ENCODE data around the gene GCG. TPM values are rescaled to one million over a fixed set of nuclear protein-coding genes. Genes with fewer than 3 reads are reported as not detected.

Gene GCG
- not detected for total RNA-seq

DNA sequence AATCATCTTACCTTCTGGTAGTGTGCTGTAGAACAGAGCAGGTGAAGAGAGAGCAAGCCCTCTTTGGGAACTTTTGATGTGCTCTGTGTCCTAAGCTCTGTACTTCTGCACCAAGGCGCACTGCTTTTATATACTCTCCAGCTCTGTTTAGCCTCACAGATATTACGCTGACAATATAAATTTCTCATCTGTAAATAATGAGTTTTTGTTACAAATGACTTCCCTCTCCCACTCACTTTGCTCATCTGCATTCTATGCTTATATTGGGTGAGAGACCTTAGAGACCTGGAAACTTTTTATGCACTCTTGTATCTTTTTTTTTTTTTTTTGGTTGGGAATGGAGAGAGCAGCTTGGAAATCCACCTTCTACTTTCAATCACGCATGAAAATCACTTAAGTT is at the start of gene GCG:
TSS of gene GCG (minus strand) at position 101 of the 400 bp plus-strand sequence. CDS start 3,069 bp downstream, outside the sequence.
- CTCF ChIA-PET = interaction anchor here (0.6 to 10.9 kb wide), 5 partner anchors 10 to 144 kb away, joined by 3 to 182 read pairs (median 7); no protein-coding TSS in a partner anchor
- H3K4me1 Mint-ChIP-seq (ENCODE audit: low read depth) = peaks cover 4% of the 10 kb centered on the region
- DNase-seq = no peak
- peaks cover 19% of the 10 kb centered on the region for H3K27me3 Mint-ChIP-seq
- intact Hi-C loops (cut with micrococcal nuclease) = no loop called here
- POLR2A ChIA-PET = no interaction called here
- H3K27ac Mint-ChIP-seq = no peak within 1 kb of the TSS
- H3K4me3 Mint-ChIP-seq = no peak within 1 kb of the TSS
- H3K9me3 Mint-ChIP-seq = no peaks in the 10 kb centered on the region
- no peaks in the 10 kb centered on the region for H3K36me3 Mint-ChIP-seq

DNA sequence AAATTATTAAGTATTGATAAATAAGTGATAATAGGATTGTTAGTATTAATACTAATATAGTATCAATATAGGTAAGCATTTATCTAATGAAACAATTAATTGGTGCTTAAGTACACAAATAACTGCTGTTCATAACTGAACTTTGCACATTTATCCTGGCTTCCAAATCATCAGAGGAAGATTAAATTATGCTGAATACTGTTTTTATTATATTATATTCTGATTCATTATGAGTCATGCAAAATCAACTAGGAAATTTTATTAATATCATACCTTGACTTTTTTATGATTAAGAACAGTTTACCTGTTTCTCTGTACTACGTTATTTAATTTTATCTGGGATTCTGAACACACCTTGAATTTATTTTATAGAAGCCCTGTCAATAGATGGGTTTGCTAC is 48.6 kb upstream of the GCG start:
- ChIA-PET POLR2A (no interaction called here), CTCF (no interaction called here)
- Mint-ChIP-seq H3K27ac (no peak overlapping the region), H3K4me1 (ENCODE audit: low read depth) (peaks cover 10% of the 10 kb centered on the region), H3K9me3 (no peaks in the 10 kb centered on the region), H3K4me3 (no peak overlapping the region), H3K27me3 (peaks cover 12% of the 10 kb centered on the region), H3K36me3 (no peaks in the 10 kb centered on the region)
- no peak for DNase-seq
- intact Hi-C loops (cut with micrococcal nuclease) = no loop called here

DNA sequence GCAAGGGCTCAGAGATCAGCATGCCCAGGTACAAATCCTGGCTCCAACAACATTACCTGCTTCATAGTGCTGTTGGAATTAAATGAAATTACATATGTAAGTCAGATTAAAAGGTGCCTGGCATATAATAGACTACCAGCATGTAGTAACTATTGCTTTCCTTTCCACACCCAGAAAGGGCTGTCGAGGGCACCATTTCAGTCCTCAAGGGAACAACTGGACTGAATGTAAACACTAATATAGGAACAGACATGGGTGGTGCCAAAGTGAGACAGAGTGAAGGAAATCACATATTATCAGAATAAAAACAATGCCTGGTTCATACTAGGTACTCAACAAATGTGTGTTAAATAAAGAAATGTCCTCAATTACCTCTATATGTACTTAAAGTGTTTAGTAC is 47.9 kb upstream of the GCG start:
- Mint-ChIP-seq H3K36me3 (no peaks in the 10 kb centered on the region), H3K4me1 (ENCODE audit: low read depth) (peaks cover 10% of the 10 kb centered on the region), H3K27ac (no peak overlapping the region), H3K4me3 (no peak overlapping the region), H3K9me3 (no peaks in the 10 kb centered on the region), H3K27me3 (peaks cover 12% of the 10 kb centered on the region)
- no peak for DNase-seq
- intact Hi-C loops (cut with micrococcal nuclease) = no loop called here
- CTCF ChIA-PET = no interaction called here
- POLR2A ChIA-PET = no interaction called here

DNA sequence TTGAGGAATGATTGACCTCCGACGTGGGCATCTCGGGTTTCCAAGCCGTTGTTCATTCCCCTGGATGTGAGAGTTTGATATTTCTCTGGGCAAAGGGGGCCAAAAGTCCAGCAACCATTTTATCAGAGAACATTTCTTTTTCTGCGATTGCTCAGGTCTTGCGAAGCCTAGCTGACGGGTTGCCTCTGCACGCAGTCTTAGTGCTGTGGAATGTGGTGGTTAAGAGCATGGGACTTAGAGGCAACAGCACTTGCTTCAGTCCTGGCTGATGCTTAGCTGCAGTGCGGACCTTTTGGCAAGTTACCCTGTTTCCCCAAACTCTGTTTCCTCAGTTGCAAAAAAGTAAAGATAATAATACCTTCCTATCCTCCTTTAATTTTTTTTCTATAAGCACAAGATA is 46.2 kb upstream of the GCG start:
- Mint-ChIP-seq H3K27ac (no peak overlapping the region), H3K4me3 (no peak overlapping the region), H3K36me3 (no peaks in the 10 kb centered on the region), H3K4me1 (ENCODE audit: low read depth) (peaks cover 10% of the 10 kb centered on the region), H3K27me3 (peaks cover 17% of the 10 kb centered on the region), H3K9me3 (no peaks in the 10 kb centered on the region)
- ChIA-PET POLR2A (no interaction called here), CTCF (interaction anchor here (0.6 to 1.0 kb wide), 2 partner anchors 43 to 45 kb away, joined by 5 to 6 read pairs; no protein-coding TSS in a partner anchor)
- DNase-seq = no peak
- intact Hi-C loops (cut with micrococcal nuclease) = no loop called here

DNA sequence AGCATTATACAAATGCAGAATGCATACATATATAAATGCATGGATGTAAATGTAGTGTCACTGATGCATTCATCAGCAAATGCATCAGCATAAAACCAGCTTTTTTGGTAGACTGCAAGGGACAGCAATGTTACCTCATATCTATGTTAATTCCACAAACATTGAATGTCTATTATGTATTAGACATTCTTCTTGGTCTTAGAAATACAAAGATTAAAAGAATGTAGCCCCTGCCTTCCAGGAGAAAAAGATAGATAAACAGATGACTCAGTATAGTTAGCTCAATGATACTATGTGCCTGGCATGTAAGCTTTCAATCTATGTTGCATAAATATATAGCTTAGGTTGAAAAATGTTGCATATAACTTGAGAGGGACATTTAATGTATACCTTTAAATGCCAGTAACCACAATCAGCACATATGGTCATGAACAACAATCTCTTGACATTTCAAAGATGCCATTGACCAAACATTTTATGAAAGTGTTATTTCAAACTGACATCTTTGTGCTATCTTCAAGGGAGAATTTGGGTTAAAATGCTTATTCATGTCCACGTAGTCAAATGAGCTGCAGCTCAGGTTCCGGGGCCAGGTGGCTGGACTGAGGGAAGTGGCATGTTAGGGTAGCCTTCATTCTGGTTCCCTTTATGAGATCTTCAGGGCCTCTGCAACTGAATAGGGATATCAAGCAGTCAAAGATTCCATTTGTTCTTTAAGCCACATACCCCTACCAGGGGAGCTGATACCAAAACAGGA is 45.2 kb upstream of the GCG start:
- intact Hi-C loops (cut with micrococcal nuclease) = loop anchor here (2.0 kb wide), 1 partner anchor 20 kb away; no protein-coding TSS in a partner anchor
- peaks cover 25% of the 10 kb centered on the region for H3K27me3 Mint-ChIP-seq
- ChIA-PET POLR2A (no interaction called here), CTCF (interaction anchor here (1.0 kb wide), 1 partner anchor 44 kb away, joined by 5 read pairs; no protein-coding TSS in a partner anchor)
- peaks cover 10% of the 10 kb centered on the region for H3K4me1 Mint-ChIP-seq (ENCODE audit: low read depth)
- no peak overlapping the region for H3K4me3 Mint-ChIP-seq
- H3K27ac Mint-ChIP-seq = no peak overlapping the region
- DNase-seq = no peak
- H3K9me3 Mint-ChIP-seq = no peaks in the 10 kb centered on the region
- no peaks in the 10 kb centered on the region for H3K36me3 Mint-ChIP-seq

DNA sequence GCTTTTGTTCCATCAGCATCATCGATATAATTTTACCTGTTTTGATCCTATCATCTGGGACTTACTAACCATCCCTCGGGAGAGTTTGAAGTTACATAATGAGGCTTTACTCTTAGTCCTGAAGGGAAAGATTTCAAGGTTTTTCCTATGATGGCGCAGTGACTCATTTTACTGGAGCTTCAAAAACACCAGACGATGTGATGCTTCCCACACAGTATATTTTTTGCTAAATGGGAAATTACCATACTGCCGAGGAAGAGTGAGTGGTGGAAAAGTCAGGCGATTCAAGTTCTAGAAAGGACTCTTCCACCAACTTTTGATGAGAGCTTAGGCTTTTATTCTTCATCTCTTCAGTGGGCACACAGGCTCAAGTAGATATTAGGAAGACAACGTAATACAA is 44.6 kb upstream of the GCG start:
- Mint-ChIP-seq H3K4me3 (no peak overlapping the region), H3K4me1 (ENCODE audit: low read depth) (peaks cover 10% of the 10 kb centered on the region), H3K36me3 (no peaks in the 10 kb centered on the region), H3K27ac (no peak overlapping the region), H3K27me3 (peaks cover 29% of the 10 kb centered on the region), H3K9me3 (no peaks in the 10 kb centered on the region)
- intact Hi-C loops (cut with micrococcal nuclease) = loop anchor here (2.0 kb wide), 1 partner anchor 20 kb away; no protein-coding TSS in a partner anchor
- no peak for DNase-seq
- ChIA-PET CTCF (no interaction called here), POLR2A (no interaction called here)

DNA sequence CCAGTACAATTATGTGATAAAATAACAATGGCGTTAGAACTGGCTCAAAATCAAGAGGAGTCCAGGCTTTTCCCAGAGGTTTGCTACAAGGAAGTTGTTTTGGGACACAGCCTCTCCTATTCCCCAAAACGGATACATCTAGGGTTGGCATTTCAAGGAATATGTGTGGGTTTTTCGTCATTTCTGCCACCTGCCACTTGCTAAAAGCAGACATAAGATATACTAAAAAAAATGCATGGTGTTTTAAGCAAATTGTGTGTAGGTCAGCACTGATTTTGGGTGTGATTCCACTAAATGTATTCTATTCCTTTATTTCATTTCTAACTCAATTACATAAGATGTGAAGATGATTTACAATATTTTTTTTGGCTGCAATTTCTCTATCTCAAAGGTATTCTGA is 36.4 kb upstream of the GCG start:
- POLR2A ChIA-PET = no interaction called here
- CTCF ChIA-PET = interaction anchor here (2.7 kb wide), 1 partner anchor 33 kb away, joined by 16 read pairs; no protein-coding TSS in a partner anchor
- H3K4me3 Mint-ChIP-seq = no peak overlapping the region
- DNase-seq = no peak
- H3K27ac Mint-ChIP-seq = no peak overlapping the region
- H3K4me1 Mint-ChIP-seq (ENCODE audit: low read depth) = no peaks in the 10 kb centered on the region
- H3K36me3 Mint-ChIP-seq = no peaks in the 10 kb centered on the region
- H3K9me3 Mint-ChIP-seq = no peaks in the 10 kb centered on the region
- H3K27me3 Mint-ChIP-seq = peaks cover 22% of the 10 kb centered on the region
- intact Hi-C loops (cut with micrococcal nuclease) = no loop called here

DNA sequence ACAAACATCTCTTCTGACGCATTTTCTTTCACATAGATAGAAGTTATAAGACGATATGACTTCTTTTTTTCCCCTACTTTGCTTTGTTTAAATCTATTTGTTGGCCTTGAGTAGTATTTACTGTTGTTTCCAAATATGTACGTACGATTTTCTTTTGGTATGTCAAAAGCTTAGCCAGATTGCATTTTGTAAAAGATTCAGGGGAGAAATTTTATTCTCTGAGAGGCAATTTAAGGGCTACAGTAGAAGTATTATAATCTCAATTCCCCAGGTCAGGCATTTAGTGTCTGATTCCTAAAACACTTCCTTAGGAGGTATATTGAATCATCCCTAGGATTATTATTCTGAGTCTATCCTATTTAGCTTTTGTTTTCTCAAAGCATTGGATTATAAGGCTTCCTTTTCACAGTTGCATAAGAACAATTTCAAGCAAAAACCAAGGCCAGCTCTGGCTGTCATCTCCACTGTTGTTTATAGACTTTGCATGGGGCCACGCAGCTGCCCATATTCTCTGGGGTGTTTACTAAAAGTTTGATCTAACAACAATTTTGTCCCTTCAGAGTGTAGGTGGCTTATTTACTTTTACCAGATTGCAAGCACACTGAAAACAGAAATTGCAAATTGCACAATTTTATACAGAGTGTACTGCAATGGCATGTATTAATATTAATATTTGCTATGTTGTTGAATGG is 33.6 kb upstream of the GCG start:
- Mint-ChIP-seq H3K9me3 (no peaks in the 10 kb centered on the region), H3K27ac (no peak overlapping the region), H3K4me3 (no peak overlapping the region), H3K27me3 (peaks cover 3% of the 10 kb centered on the region), H3K36me3 (no peaks in the 10 kb centered on the region), H3K4me1 (ENCODE audit: low read depth) (no peaks in the 10 kb centered on the region)
- CTCF ChIA-PET = interaction anchor here (2.7 kb wide), 1 partner anchor 36 kb away, joined by 16 read pairs; no protein-coding TSS in a partner anchor
- DNase-seq = no peak
- intact Hi-C loops (cut with micrococcal nuclease) = no loop called here
- POLR2A ChIA-PET = no interaction called here

DNA sequence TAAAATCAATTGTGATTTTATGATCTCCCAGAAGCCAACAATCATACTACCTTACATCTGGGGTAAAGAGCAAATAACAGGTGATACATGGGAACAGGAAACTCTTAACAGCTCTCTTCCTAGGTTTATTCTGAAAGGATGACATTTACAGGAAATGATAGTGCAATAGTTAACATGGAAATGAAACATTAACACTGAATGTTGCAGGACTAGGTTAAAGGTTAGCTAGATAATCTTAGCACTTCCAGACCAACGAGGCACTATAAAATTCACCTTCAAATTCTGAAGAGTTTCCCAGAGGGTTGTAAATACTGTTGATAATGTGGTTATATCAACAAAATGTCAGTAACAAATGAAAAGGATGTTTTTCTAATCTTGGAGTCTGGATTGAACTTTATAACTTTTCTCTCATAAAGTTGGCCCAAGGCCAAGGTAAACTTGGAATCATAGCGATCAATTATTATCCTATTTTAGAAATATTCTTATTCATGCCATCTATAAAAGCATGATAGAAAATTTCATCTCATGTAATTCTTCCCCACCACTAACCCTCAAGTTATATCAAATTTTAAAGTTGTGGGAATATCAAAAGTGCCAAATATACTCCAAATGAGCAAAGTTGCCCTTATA is 32.9 kb upstream of the GCG start:
- ChIA-PET CTCF (no interaction called here), POLR2A (no interaction called here)
- intact Hi-C loops (cut with micrococcal nuclease) = no loop called here

DNA sequence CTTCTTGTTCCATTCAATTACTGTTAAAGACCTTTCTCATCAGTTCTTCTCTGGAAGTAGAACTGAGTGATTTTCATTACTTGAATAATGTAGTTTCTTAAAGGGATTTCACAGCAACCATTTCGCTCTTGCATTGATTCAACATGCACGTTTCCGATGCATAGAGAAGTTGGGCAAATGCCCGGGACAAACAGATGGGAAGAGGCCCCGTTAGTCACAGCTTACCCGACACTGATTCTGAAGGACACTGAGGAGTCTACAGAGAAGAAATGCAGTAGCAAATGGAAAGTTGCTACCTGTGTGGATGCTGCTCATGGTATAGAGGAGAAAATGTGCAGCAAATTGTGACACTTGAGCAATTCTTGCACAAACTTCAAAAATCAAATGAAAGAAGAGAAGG is 32.3 kb upstream of the GCG start:
- Mint-ChIP-seq H3K9me3 (no peaks in the 10 kb centered on the region), H3K4me1 (ENCODE audit: low read depth) (no peaks in the 10 kb centered on the region), H3K27me3 (peaks cover 4% of the 10 kb centered on the region), H3K36me3 (no peaks in the 10 kb centered on the region), H3K27ac (no peak overlapping the region), H3K4me3 (no peak overlapping the region)
- DNase-seq = no peak
- POLR2A ChIA-PET = no interaction called here
- CTCF ChIA-PET = no interaction called here
- intact Hi-C loops (cut with micrococcal nuclease) = no loop called here

More for the DNA sequence above, 32.9 kb upstream of the GCG start:
- Mint-ChIP-seq H3K36me3 (no peaks in the 10 kb centered on the region), H3K4me1 (ENCODE audit: low read depth) (no peaks in the 10 kb centered on the region), H3K27me3 (peaks cover 2% of the 10 kb centered on the region), H3K4me3 (no peak overlapping the region), H3K27ac (no peak overlapping the region), H3K9me3 (no peaks in the 10 kb centered on the region)
- no peak for DNase-seq

DNA sequence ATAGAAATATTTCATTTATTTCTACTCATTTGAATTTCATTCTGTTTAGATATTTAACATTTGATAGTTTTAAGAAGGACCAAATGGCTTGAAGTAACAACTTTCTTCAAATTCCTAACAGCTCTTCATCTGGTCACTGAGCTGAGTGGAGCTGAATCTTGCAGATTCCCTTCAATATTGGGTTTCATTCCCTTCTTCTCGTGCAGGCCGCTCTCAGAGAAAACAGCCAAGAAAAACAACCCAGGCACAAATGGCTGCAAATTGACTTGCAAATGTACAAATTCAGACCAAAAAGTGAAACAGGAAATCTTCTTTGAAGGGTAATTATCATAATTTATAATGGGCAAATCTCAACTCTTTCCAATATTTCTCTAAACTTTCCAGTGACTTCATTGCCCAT is 30.3 kb upstream of the GCG start:
- no peak for DNase-seq
- ChIA-PET CTCF (interaction anchor here (1.1 to 1.5 kb wide), 2 partner anchors 38 to 39 kb away, joined by 3 to 4 read pairs; no protein-coding TSS in a partner anchor), POLR2A (no interaction called here)
- no peaks in the 10 kb centered on the region for H3K4me1 Mint-ChIP-seq (ENCODE audit: low read depth)
- no peaks in the 10 kb centered on the region for H3K36me3 Mint-ChIP-seq
- H3K27ac Mint-ChIP-seq = no peak overlapping the region
- intact Hi-C loops (cut with micrococcal nuclease) = no loop called here
- H3K9me3 Mint-ChIP-seq = no peaks in the 10 kb centered on the region
- no peak overlapping the region for H3K4me3 Mint-ChIP-seq
- H3K27me3 Mint-ChIP-seq = peaks cover 7% of the 10 kb centered on the region

DNA sequence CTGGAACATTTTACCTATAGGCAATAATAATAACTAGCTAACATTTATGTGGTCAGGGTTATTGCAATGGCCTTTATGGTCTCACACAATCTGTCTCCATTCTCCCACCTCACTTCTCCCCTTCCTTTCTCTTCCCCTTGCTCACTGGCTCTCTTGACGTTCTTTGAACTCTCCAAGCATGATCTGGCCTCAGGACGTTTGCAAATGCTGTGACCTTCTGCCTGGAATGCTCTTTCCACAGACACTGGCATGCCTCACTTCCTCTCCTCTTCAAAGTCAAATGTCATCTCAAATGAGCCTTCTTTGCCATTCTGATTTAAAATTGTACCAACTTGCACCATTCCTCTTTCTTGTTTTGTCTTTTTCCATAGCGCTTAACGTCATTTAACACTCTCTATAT is 25.3 kb upstream of the GCG start:
- Mint-ChIP-seq H3K36me3 (no peaks in the 10 kb centered on the region), H3K27me3 (peaks cover 17% of the 10 kb centered on the region), H3K4me3 (no peak overlapping the region), H3K9me3 (no peaks in the 10 kb centered on the region), H3K27ac (no peak overlapping the region), H3K4me1 (ENCODE audit: low read depth) (peaks cover 5% of the 10 kb centered on the region)
- ChIA-PET POLR2A (no interaction called here), CTCF (no interaction called here)
- DNase-seq = no peak
- intact Hi-C loops (cut with micrococcal nuclease) = loop anchor here (2.0 kb wide), 1 partner anchor 20 kb away; no protein-coding TSS in a partner anchor
